ENCODE data around the gene ZSCAN21. TPM values are rescaled to one million over a fixed set of nuclear protein-coding genes. Genes with fewer than 3 reads are reported as not detected.

Gene ZSCAN21
- total and polyA plus RNA-seq, 7 experiments from 2014 or later, result 3.9 to 13.4 (median 6.8) TPM

GRCh38 chr7:100107125-100107737 is 57.7 kb downstream of the ZSCAN21 start:
- peaks cover 0 to 15% (median 9%) of the 10 kb centered on the region in 7 donors for H3K4me1 Mint-ChIP-seq
- intact Hi-C loops (cut with micrococcal nuclease), result loop anchor here in 1 of 2 donors (10.0 kb wide), 2 partner anchors 478 to 552 kb away; partner anchors contain the start of genes FAM200A, FBXO24, LRCH4 and ZNF655
- H3K27me3 Mint-ChIP-seq, result no peaks in the 10 kb centered on the region
- peaks cover 0 to 2% of the 10 kb centered on the region in 2 donors for H3K4me1 ChIP-seq (ENCODE audit: control insufficient read depth in 2 of 2, insufficient read depth in 2 of 2, low read length in 2 of 2)
- ATAC-seq, result no peak
- H3K9me3 ChIP-seq (ENCODE audit: control insufficient read depth in 2 of 3, low read length in 3 of 3), result no peaks in the 10 kb centered on the region
- H3K27ac Mint-ChIP-seq, result no peak overlapping the region
- DNase-seq, result no peak
- H3K9me3 Mint-ChIP-seq, result no peaks in the 10 kb centered on the region
- H3K4me3 Mint-ChIP-seq, result no peak overlapping the region
- no peaks in the 10 kb centered on the region for H3K27me3 ChIP-seq (ENCODE audit: control insufficient read depth in 2 of 2, insufficient read depth in 2 of 2, low read length in 2 of 2)
- ChIA-PET POLR2A (interaction anchor here (1.6 kb wide), 1 partner anchor 13 kb away, joined by 7 read pairs; the partner anchor contains the start of gene CNPY4), CTCF (no interaction called here)
- no peak overlapping the region for H3K4me3 ChIP-seq (ENCODE audit: low read length)
- peaks cover 0 to 60% (median 18%) of the 10 kb centered on the region in 3 experiments for H3K36me3 ChIP-seq (ENCODE audit: control insufficient read depth in 2 of 3, insufficient read depth in 3 of 3, low read length in 3 of 3)
- H3K27ac ChIP-seq (ENCODE audit: low read depth, low read length), result no peak overlapping the region
- H3K36me3 Mint-ChIP-seq, result peaks cover 0 to 22% (median 6%) of the 10 kb centered on the region in 5 donors

GRCh38 chr7:100107890-100108289 is 58.3 kb downstream of the ZSCAN21 start:
- Histone ChIP-seq H3K4me1 (ENCODE audit: control insufficient read depth in 2 of 2, insufficient read depth in 2 of 2, low read length in 2 of 2) (no peaks in the 10 kb centered on the region), H3K36me3 (ENCODE audit: control insufficient read depth in 2 of 3, insufficient read depth in 3 of 3, low read length in 3 of 3) (peaks cover 0 to 66% (median 18%) of the 10 kb centered on the region in 3 experiments), H3K27ac (ENCODE audit: low read depth, low read length) (no peak overlapping the region), H3K27me3 (ENCODE audit: control insufficient read depth in 2 of 2, insufficient read depth in 2 of 2, low read length in 2 of 2) (no peaks in the 10 kb centered on the region), H3K4me3 (ENCODE audit: low read length) (no peak overlapping the region), H3K9me3 (ENCODE audit: control insufficient read depth in 2 of 3, low read length in 3 of 3) (no peaks in the 10 kb centered on the region)
- Mint-ChIP-seq H3K36me3 (peaks cover 0 to 25% (median 6%) of the 10 kb centered on the region in 5 donors), H3K9me3 (no peaks in the 10 kb centered on the region), H3K4me1 (peaks cover 0 to 9% (median 4%) of the 10 kb centered on the region in 7 donors), H3K4me3 (no peak overlapping the region), H3K27me3 (no peaks in the 10 kb centered on the region), H3K27ac (no peak overlapping the region)
- CTCF ChIA-PET, result no interaction called here
- POLR2A ChIA-PET, result interaction anchor here (1.6 kb wide), 1 partner anchor 12 kb away, joined by 7 read pairs; the partner anchor contains the start of gene CNPY4
- intact Hi-C loops (cut with micrococcal nuclease), result loop anchor here in 1 of 2 donors (10.0 kb wide), 2 partner anchors 477 to 553 kb away; partner anchors contain the start of genes FAM200A, FBXO24, LRCH4 and ZNF655
- ATAC-seq, result no peak
- no peak for DNase-seq

- Mint-ChIP-seq H3K9me3 (no peaks in the 10 kb centered on the region), H3K36me3 (peaks cover 0 to 36% (median 6%) of the 10 kb centered on the region in 5 donors), H3K4me3 (no peak overlapping the region), H3K27me3 (no peaks in the 10 kb centered on the region), H3K27ac (no peak overlapping the region), H3K4me1 (peaks cover 0 to 5% (median 0%) of the 10 kb centered on the region in 7 donors)
- POLR2A ChIA-PET, result no interaction called here
- H3K9me3 ChIP-seq (ENCODE audit: control insufficient read depth in 2 of 3, low read length in 3 of 3), result no peaks in the 10 kb centered on the region
- CTCF ChIA-PET, result no interaction called here
- H3K36me3 ChIP-seq (ENCODE audit: control insufficient read depth in 2 of 3, insufficient read depth in 3 of 3, low read length in 3 of 3), result peaks cover 0 to 79% (median 27%) of the 10 kb centered on the region in 3 experiments
- no peak for ATAC-seq
- H3K4me1 ChIP-seq (ENCODE audit: control insufficient read depth in 2 of 2, insufficient read depth in 2 of 2, low read length in 2 of 2), result no peaks in the 10 kb centered on the region
- no peak for DNase-seq
- H3K4me3 ChIP-seq (ENCODE audit: low read length), result no peak overlapping the region
- no peaks in the 10 kb centered on the region for H3K27me3 ChIP-seq (ENCODE audit: control insufficient read depth in 2 of 2, insufficient read depth in 2 of 2, low read length in 2 of 2)
- intact Hi-C loops (cut with micrococcal nuclease), result loop anchor here in 1 of 2 donors (10.0 kb wide), 2 partner anchors 475 to 555 kb away; partner anchors contain the start of genes FAM200A, FBXO24, LRCH4 and ZNF655
- H3K27ac ChIP-seq (ENCODE audit: low read depth, low read length), result no peak overlapping the region
These were observed 60.1 kb downstream of the ZSCAN21 start for GRCh38 chr7:100109521-100110163.

GRCh38 chr7:100111156-100111555 is 61.6 kb downstream of the ZSCAN21 start:
- ChIA-PET POLR2A (no interaction called here), CTCF (no interaction called here)
- H3K27ac ChIP-seq (ENCODE audit: low read depth, low read length), result no peak overlapping the region
- Mint-ChIP-seq H3K27ac (peak overlapping the region in 1 of 9 donors; percentile 24), H3K4me3 (no peak overlapping the region), H3K36me3 (peaks cover 0 to 36% (median 9%) of the 10 kb centered on the region in 5 donors), H3K9me3 (no peaks in the 10 kb centered on the region), H3K27me3 (no peaks in the 10 kb centered on the region), H3K4me1 (peaks cover 0 to 7% (median 3%) of the 10 kb centered on the region in 7 donors)
- ATAC-seq (no peak), DNase-seq (no peak)
- intact Hi-C loops (cut with micrococcal nuclease), result no loop called here
- H3K9me3 ChIP-seq (ENCODE audit: control insufficient read depth in 2 of 3, low read length in 3 of 3), result no peaks in the 10 kb centered on the region
- no peaks in the 10 kb centered on the region for H3K27me3 ChIP-seq (ENCODE audit: control insufficient read depth in 2 of 2, insufficient read depth in 2 of 2, low read length in 2 of 2)
- no peaks in the 10 kb centered on the region for H3K4me1 ChIP-seq (ENCODE audit: control insufficient read depth in 2 of 2, insufficient read depth in 2 of 2, low read length in 2 of 2)
- H3K36me3 ChIP-seq (ENCODE audit: control insufficient read depth in 2 of 3, insufficient read depth in 3 of 3, low read length in 3 of 3), result peaks cover 0 to 74% (median 27%) of the 10 kb centered on the region in 3 experiments
- no peak overlapping the region for H3K4me3 ChIP-seq (ENCODE audit: low read length)

- H3K36me3 Mint-ChIP-seq, result peaks cover 0 to 33% (median 9%) of the 10 kb centered on the region in 5 donors
- POLR2A ChIA-PET, result interaction anchor here (0.6 to 1.1 kb wide), 2 partner anchors 10 to 12 kb away, joined by 3 read pairs; partner anchors contain the start of gene AP4M1
- no peak overlapping the region for H3K4me3 Mint-ChIP-seq
These were observed 62.3 kb downstream of the ZSCAN21 start for GRCh38 chr7:100111914-100112313.

More at GRCh38 chr7:100111914-100112313, 62.3 kb downstream of the ZSCAN21 start:
- intact Hi-C loops (cut with micrococcal nuclease), result no loop called here
- Histone ChIP-seq H3K4me1 (ENCODE audit: control insufficient read depth in 2 of 2, insufficient read depth in 2 of 2, low read length in 2 of 2) (no peaks in the 10 kb centered on the region), H3K36me3 (ENCODE audit: control insufficient read depth in 2 of 3, insufficient read depth in 3 of 3, low read length in 3 of 3) (peaks cover 0 to 70% (median 27%) of the 10 kb centered on the region in 3 experiments), H3K4me3 (ENCODE audit: low read length) (no peak overlapping the region), H3K9me3 (ENCODE audit: control insufficient read depth in 2 of 3, low read length in 3 of 3) (no peaks in the 10 kb centered on the region), H3K27me3 (ENCODE audit: control insufficient read depth in 2 of 2, insufficient read depth in 2 of 2, low read length in 2 of 2) (no peaks in the 10 kb centered on the region), H3K27ac (ENCODE audit: low read depth, low read length) (no peak overlapping the region)
- no peaks in the 10 kb centered on the region for H3K27me3 Mint-ChIP-seq
- peaks cover 3 to 9% (median 8%) of the 10 kb centered on the region in 7 donors for H3K4me1 Mint-ChIP-seq
- no peak for DNase-seq
- CTCF ChIA-PET, result no interaction called here
- no peak overlapping the region for H3K27ac Mint-ChIP-seq
- no peaks in the 10 kb centered on the region for H3K9me3 Mint-ChIP-seq
- no peak for ATAC-seq

Data from naive thymus-derived CD4-positive, alpha-beta T cell (primary cell).